H1 (cell line): ENCODE data around the gene GOLGB1. TPM values are rescaled to one million over a fixed set of nuclear protein-coding genes. Genes with fewer than 3 reads are reported as not detected.

Experiments used
- CHD7 ChIP-seq: fragments of 300-600 bp; sonication (generic); IDR thresholded peaks from 2 replicates; pipeline ENCODE4 v1.7.1; 2012; ENCODE audit warnings: low read length, moderate library complexity, mild to moderate bottlenecking, inconsistent platforms; ENCODE audit not compliant: insufficient replicate concordance
- GTF2F1 ChIP-seq: IDR thresholded peaks from 2 replicates; pipeline ENCODE4 v1.6.1; 2012; ENCODE audit warnings: low read depth, low read length, improper control_type of control experiment, borderline replicate concordance
- SP2 ChIP-seq: IDR thresholded peaks from 2 replicates; pipeline ENCODE4 v1.6.1; 2012; ENCODE audit warnings: mild to moderate bottlenecking, low read length, inconsistent platforms
- polyA plus RNA-seq, 7 experiments: library from polyadenylated mRNA; depleted of rRNA in 3 of 7; stranded (reverse) in 5 of 7; unstranded in 2 of 7; fragments of >200 nt in 5 of 7; fragments of 200-250 nt in 2 of 7; gene quantifications; 1 replicate in 5 of 7; 2 replicates in 1 of 7; 4 replicates in 1 of 7; pipeline versions ENCODE4 v1.2.1 to v1.2.3, GENCODE V29; 2011 to 2013; ENCODE audit warnings: missing spikeins in 2 of 7, mixed read lengths in 2 of 7
- total RNA-seq: library from RNA; stranded (reverse); fragmentation: NEBNext Ultra II Directional; extraction: Animal tissue kit (Norgen Biotek cat#: 25700); gene quantifications from 2 replicates; pipeline ENCODE4 v1.2.1, GENCODE V29; 2021

The GOLGB1 gene
- total and polyA plus RNA-seq, 2 of the 8 experiments (the other 6 are each of a cell fraction or from before 2014, with no cell fraction given): 5.9 to 28.5 TPM

- TF ChIP-seq CHD7 (no peak), SP2 (no peak), GTF2F1 (no peak)
These were observed 32.1 kb upstream of the GOLGB1 start (continued) for GRCh38 chr3:121781611-121782010.
